ENCODE data around the gene PDE10A. TPM values are rescaled to one million over a fixed set of nuclear protein-coding genes. Genes with fewer than 3 reads are reported as not detected.

PDE10A gene
- total and polyA plus RNA-seq, 2 of the 4 experiments (the other 2 are of a cell fraction) = 3.4 to 12.4 TPM

DNA sequence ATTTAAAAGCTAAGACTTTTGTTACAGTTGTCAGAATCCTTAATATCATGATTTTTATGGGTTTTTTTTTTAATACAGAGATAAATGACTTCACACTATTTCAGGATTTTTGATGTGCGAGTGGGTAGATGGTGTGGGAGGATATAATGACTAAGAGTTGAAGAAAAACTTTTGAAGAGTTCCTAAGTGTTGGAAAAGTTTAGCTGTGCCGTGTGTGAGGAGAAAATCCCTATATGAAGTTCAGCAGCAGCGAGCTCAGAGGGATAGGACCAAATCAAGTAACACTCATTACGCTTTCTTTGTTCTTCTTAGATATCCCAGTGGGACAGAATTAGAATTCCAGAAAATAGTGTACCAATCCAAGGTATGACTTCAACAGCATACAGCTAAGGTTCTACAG lies 34.1 kb downstream of the PDE10A start:
- BruUV-seq (replicated peaks) = no TSS peak
- Histone ChIP-seq H2BK120ac (ENCODE audit: low read depth, low read length) (no peak overlapping the region), H2AFZ (replicated peaks; ENCODE audit: low read length, poor library complexity) (no peak overlapping the region), H3K9me3 (ENCODE audit: control insufficient read depth, insufficient read depth, low read length) (no peaks in the 10 kb centered on the region), H4K91ac (ENCODE audit: insufficient read depth, low read depth, low read length) (no peak overlapping the region), H4K8ac (ENCODE audit: low read depth in 2 of 2, low read length in 2 of 2) (no peak overlapping the region), H2AK9ac (replicated peaks; ENCODE audit: low read depth, low read length, poor library complexity) (no peak overlapping the region), H3K4me2 (ENCODE audit: low read depth, low read length) (no peak overlapping the region), H3K9ac (ENCODE audit: low read depth, low read length) (no peak overlapping the region), H3K56ac (ENCODE audit: extremely low read depth, insufficient read depth, low read length) (no peak overlapping the region), H3K14ac (replicated peaks; ENCODE audit: low read depth, low read length) (no peak overlapping the region), H3K4me3 (ENCODE audit: insufficient read depth, low read depth, low read length) (no peak overlapping the region), H3K27me3 (ENCODE audit: control insufficient read depth, insufficient read depth, low read length) (no peaks in the 10 kb centered on the region), H2BK5ac (ENCODE audit: low read depth, low read length, poor library complexity, severe bottlenecking) (no peak overlapping the region), H3K27ac (ENCODE audit: insufficient read depth, low read length) (no peak overlapping the region), H3K79me1 (ENCODE audit: low read depth in 1 of 2, low read length in 2 of 2) (peaks cover 15 to 35% of the 10 kb centered on the region in 2 experiments), H3K4me1 (ENCODE audit: control insufficient read depth, insufficient read depth, low read length) (peaks cover 7% of the 10 kb centered on the region), H3K23ac (ENCODE audit: low read depth, low read length) (no peak overlapping the region), H3K18ac (ENCODE audit: low read depth, low read length) (no peak overlapping the region), H3K9me1 (ENCODE audit: insufficient read depth, low read length) (peaks cover 5% of the 10 kb centered on the region; the same call in 1 of the 2 replicates), H3K36me3 (ENCODE audit: control insufficient read depth, insufficient read depth, low read length) (peaks cover 2% of the 10 kb centered on the region; the same call in 1 of the 2 replicates), H4K5ac (ENCODE audit: low read depth, low read length) (no peak overlapping the region), H3K4ac (ENCODE audit: low read depth, low read length) (no peak overlapping the region), H2BK15ac (ENCODE audit: low read depth, low read length) (no peak overlapping the region), H4K20me1 (ENCODE audit: insufficient read depth, low read length) (peaks cover 10% of the 10 kb centered on the region), H2AK5ac (ENCODE audit: low read depth, low read length) (no peak overlapping the region), H2BK20ac (ENCODE audit: low read depth, low read length) (no peak overlapping the region)
- ChIA-PET CTCF (interaction anchor here (1.0 kb wide), 2 partner anchors 12 to 56 kb away, joined by 3 to 4 read pairs; no protein-coding TSS in a partner anchor), POLR2A (ENCODE audit: unreplicated experiment) (no interaction called here)
- DNase-seq (no peak), ATAC-seq (ENCODE audit: low read depth) (no peak)
- in situ Hi-C loops (cut with MboI; ENCODE audit: low sequenced_read_pairs) = no loop called here
- TF ChIP-seq MXI1 (IDR thresholded peaks at IDR 0.05; ENCODE audit: borderline replicate concordance, low read depth, low read length) = no peak
- no peak for TF ChIP-seq ELK1 (IDR thresholded peaks at IDR 0.05; ENCODE audit: borderline replicate concordance, low read depth, low read length)
- TF ChIP-seq RFX5 (IDR thresholded peaks at IDR 0.05; ENCODE audit: low read depth, low read length) = no peak
- TF ChIP-seq MAZ (IDR thresholded peaks at IDR 0.05; ENCODE audit: borderline replicate concordance, low read depth, low read length) = no peak
- TF ChIP-seq BHLHE40 (IDR thresholded peaks at IDR 0.05; ENCODE audit: low read depth, low read length) = no peak
- no peak for TF ChIP-seq CEBPB (IDR thresholded peaks at IDR 0.05; ENCODE audit: low read depth, low read length)
- TF ChIP-seq USF2 (IDR thresholded peaks at IDR 0.05; ENCODE audit: low read depth, low read length) = no peak
- TF ChIP-seq SMC3 (IDR thresholded peaks at IDR 0.05; ENCODE audit: low read depth, low read length) = no peak
- TF ChIP-seq CHD1 (IDR thresholded peaks at IDR 0.05; ENCODE audit: low read depth, low read length) = no peak
- TF ChIP-seq MAFK (IDR thresholded peaks at IDR 0.05; ENCODE audit: low read depth, low read length) = no peak
- no peak for TF ChIP-seq NFE2L2 (IDR thresholded peaks at IDR 0.05; ENCODE audit: low read depth, low read length)
- TF ChIP-seq RAD21 (IDR thresholded peaks at IDR 0.05; ENCODE audit: low read length) = no peak
- TF ChIP-seq, protein P1, sequence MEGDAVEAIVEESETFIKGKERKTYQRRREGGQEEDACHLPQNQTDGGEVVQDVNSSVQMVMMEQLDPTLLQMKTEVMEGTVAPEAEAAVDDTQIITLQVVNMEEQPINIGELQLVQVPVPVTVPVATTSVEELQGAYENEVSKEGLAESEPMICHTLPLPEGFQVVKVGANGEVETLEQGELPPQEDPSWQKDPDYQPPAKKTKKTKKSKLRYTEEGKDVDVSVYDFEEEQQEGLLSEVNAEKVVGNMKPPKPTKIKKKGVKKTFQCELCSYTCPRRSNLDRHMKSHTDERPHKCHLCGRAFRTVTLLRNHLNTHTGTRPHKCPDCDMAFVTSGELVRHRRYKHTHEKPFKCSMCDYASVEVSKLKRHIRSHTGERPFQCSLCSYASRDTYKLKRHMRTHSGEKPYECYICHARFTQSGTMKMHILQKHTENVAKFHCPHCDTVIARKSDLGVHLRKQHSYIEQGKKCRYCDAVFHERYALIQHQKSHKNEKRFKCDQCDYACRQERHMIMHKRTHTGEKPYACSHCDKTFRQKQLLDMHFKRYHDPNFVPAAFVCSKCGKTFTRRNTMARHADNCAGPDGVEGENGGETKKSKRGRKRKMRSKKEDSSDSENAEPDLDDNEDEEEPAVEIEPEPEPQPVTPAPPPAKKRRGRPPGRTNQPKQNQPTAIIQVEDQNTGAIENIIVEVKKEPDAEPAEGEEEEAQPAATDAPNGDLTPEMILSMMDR (conservative IDR thresholded peaks at IDR 0.05; ENCODE audit: low read depth, low read length) = no peak
- TF ChIP-seq POLR2A (IDR thresholded peaks at IDR 0.05; ENCODE audit: low read depth, low read length) = no peak
- dilution Hi-C loops (cut with HindIII; ENCODE audit: low sequenced_read_pairs, unreplicated experiment) = no loop called here
- intact Hi-C loops (cut with micrococcal nuclease) = no loop called here
- WGBS, 2 experiments (ENCODE audit: extremely low coverage in 2 of 2, insufficient read length in 1 of 2) = 100% methylated on average over 1 of the region's 4 CpGs; no CpG with 5 or more reads in 1 of the 2 experiments
